Caco-2 (cell line): ENCODE results near the gene ACOT12. TPM values are rescaled to one million over a fixed set of nuclear protein-coding genes. Genes with fewer than 3 reads are reported as not detected.

Experiments used
- Bru-seq: library from RNA; stranded (reverse); fragments of 400-500 nt; gene quantifications from one replicate; lab custom pipeline; 2021; lab: Mats Ljungman, UMichigan
- BruChase-seq, 2 experiments: library from RNA; stranded (reverse); fragments of 400-500 nt; gene quantifications; one replicate each; lab custom pipeline; 2021; lab: Mats Ljungman, UMichigan
- BruUV-seq: library from RNA; stranded (reverse); fragments of 400-500 nt; replicated peaks from 2 replicates; lab custom pipeline; 2021; lab: Mats Ljungman, UMichigan
- CTCF ChIA-PET: fragments of 300-600 bp; sonication (Branson Sonifier 250); formaldehyde crosslinking; loops from one replicate; lab custom pipeline; 2022; ENCODE audit warnings: antibody characterized with exemption; lab: Charles Lee
- POLR2A ChIA-PET: fragments of 300-600 bp; sonication (Branson Sonifier 250); formaldehyde crosslinking; loops from one replicate; lab custom pipeline; 2022; ENCODE audit warnings: antibody characterized with exemption; lab: Charles Lee
- DNase-seq, 2 experiments: peaks; one replicate each; pipeline versions ENCODE4 v3.0.0 to v3.0.0-alpha.2; 2020 to 2022
- H3K27me3 ChIP-seq: replicated peaks from 2 replicates; pipeline ENCODE4 v1.6.0; 2011; ENCODE audit warnings: low read length; ENCODE audit not compliant: control insufficient read depth, insufficient read depth
- H3K36me3 ChIP-seq: 2 replicates; pipeline ENCODE4 v1.5.1; 2011; ENCODE audit warnings: low read length; ENCODE audit not compliant: control insufficient read depth, insufficient read depth
- H3K4me1 ChIP-seq: fragments of 250-450 bp; sonication (Bioruptor Pico); 2 replicates; pipeline ENCODE4 v1.5.1; 2020; ENCODE audit warnings: mild to moderate bottlenecking
- H3K4me3 ChIP-seq: 2 replicates; pipeline ENCODE4 v1.5.1; 2011; ENCODE audit warnings: low read depth, mild to moderate bottlenecking, control low read depth, low read length
- H3K9me3 ChIP-seq: fragments of 250-450 bp; sonication (Bioruptor Pico); 2 replicates; pipeline ENCODE4 v1.5.1; 2020; ENCODE audit warnings: mild to moderate bottlenecking, moderate library complexity
- H3K27ac Mint-ChIP-seq: one replicate; pipeline ENCODE4 v1.8.0; 2022; ENCODE audit warnings: mixed read lengths; ENCODE audit not compliant: unreplicated experiment
- H3K27me3 Mint-ChIP-seq: one replicate; pipeline ENCODE4 v1.8.0; 2022; ENCODE audit warnings: mixed read lengths; ENCODE audit not compliant: insufficient read depth, unreplicated experiment
- H3K36me3 Mint-ChIP-seq: one replicate; pipeline ENCODE4 v1.8.0; 2022; ENCODE audit warnings: mild to moderate bottlenecking, mixed read lengths; ENCODE audit not compliant: insufficient read depth, unreplicated experiment
- H3K4me1 Mint-ChIP-seq: one replicate; pipeline ENCODE4 v1.8.0; 2022; ENCODE audit warnings: low read depth, mixed read lengths; ENCODE audit not compliant: unreplicated experiment
- H3K4me3 Mint-ChIP-seq: one replicate; pipeline ENCODE4 v1.8.0; 2022; ENCODE audit warnings: mild to moderate bottlenecking, moderate library complexity, mixed read lengths; ENCODE audit not compliant: unreplicated experiment
- H3K9me3 Mint-ChIP-seq: one replicate; pipeline ENCODE4 v1.8.0; 2022; ENCODE audit warnings: mixed read lengths; ENCODE audit not compliant: unreplicated experiment
- intact Hi-C: fragments of 100-400 bp; cut with micrococcal nuclease; formaldehyde crosslinking; loops from one replicate; pipeline ENCODE4 v1.10.0; 2022; ENCODE audit not compliant: unreplicated experiment
- long read RNA-seq: library from polyadenylated mRNA; stranded (forward); transcript quantifications from one replicate; pipeline ENCODE4 v2.0.0, GENCODE V29; 2022
- total RNA-seq: library from RNA; stranded (reverse); gene quantifications from 2 replicates; pipeline ENCODE4 v1.2.3, GENCODE V29; 2022
- TF ChIP-seq, protein P1 (sequence below), 2 experiments: fragments of 200-600 bp in 1 of 2; IDR thresholded peaks; 1 replicate in 1 of 2; 2 replicates in 1 of 2; pipeline versions ENCODE4 v1.5.1 to v1.8.0; 2011 to 2022; ENCODE audit warnings: antibody characterized with exemption in 1 of 2, control low read depth in 1 of 2, inconsistent platforms in 1 of 2, low read depth in 1 of 2, low read length in 1 of 2, mild to moderate bottlenecking in 1 of 2, moderate library complexity in 1 of 2; ENCODE audit not compliant: insufficient read depth in 1 of 2, severe bottlenecking in 1 of 2, unreplicated experiment in 1 of 2

ACOT12 gene
- total RNA-seq, result 1.4 TPM in 2 replicates
- Bru-seq, nascent RNA, result percentile 48 among the genes with signal in this experiment
- percentile 48 among the genes with signal in this experiment for BruChase-seq, experiment 1, labeled RNA remaining after a 2-hour chase
- percentile 43 among the genes with signal in this experiment for BruChase-seq, experiment 2, labeled RNA remaining after a 6-hour chase
- long read RNA-seq, partial matches to known transcripts, result 0 of 5 reads
- long read RNA-seq, other reads (novel, unspliced or antisense), result 5 of 5 reads

- ChIA-PET POLR2A (no interaction called here), CTCF (no interaction called here)
- H3K36me3 ChIP-seq, result no peaks in the 10 kb centered on the region
- BruUV-seq, result no TSS peak
- no peak within 1 kb of the TSS for H3K4me3 ChIP-seq
- no peaks in the 10 kb centered on the region for H3K27me3 ChIP-seq
- intact Hi-C loops, result no loop called here
- Mint-ChIP-seq H3K27me3 (no peaks in the 10 kb centered on the region), H3K4me3 (no peak within 1 kb of the TSS), H3K36me3 (no peaks in the 10 kb centered on the region), H3K9me3 (peaks cover 4% of the 10 kb centered on the region), H3K4me1 (peaks cover 2% of the 10 kb centered on the region), H3K27ac (no peak within 1 kb of the TSS)
- 0 out of 2 replicates have a peak, but pooled peaks cover 3% of the 10 kb centered on the region for H3K9me3 ChIP-seq
- H3K4me1 ChIP-seq, result no peaks in the 10 kb centered on the region
- DNase-seq, result no peak
- TF ChIP-seq, protein P1, sequence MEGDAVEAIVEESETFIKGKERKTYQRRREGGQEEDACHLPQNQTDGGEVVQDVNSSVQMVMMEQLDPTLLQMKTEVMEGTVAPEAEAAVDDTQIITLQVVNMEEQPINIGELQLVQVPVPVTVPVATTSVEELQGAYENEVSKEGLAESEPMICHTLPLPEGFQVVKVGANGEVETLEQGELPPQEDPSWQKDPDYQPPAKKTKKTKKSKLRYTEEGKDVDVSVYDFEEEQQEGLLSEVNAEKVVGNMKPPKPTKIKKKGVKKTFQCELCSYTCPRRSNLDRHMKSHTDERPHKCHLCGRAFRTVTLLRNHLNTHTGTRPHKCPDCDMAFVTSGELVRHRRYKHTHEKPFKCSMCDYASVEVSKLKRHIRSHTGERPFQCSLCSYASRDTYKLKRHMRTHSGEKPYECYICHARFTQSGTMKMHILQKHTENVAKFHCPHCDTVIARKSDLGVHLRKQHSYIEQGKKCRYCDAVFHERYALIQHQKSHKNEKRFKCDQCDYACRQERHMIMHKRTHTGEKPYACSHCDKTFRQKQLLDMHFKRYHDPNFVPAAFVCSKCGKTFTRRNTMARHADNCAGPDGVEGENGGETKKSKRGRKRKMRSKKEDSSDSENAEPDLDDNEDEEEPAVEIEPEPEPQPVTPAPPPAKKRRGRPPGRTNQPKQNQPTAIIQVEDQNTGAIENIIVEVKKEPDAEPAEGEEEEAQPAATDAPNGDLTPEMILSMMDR (IDR thresholded peaks at IDR 0.05; ENCODE audit: insufficient read depth in 1 of 2, low read depth in 1 of 2, low read length in 1 of 2, severe bottlenecking in 1 of 2, unreplicated experiment in 1 of 2), result no peak
Observed at GRCh38 chr5:81393783-81394718, at the start of gene ACOT12. ACOT12 (minus strand) TSS chr5:81394134; CDS start chr5:81394114, 20 bp downstream.

DNA sequence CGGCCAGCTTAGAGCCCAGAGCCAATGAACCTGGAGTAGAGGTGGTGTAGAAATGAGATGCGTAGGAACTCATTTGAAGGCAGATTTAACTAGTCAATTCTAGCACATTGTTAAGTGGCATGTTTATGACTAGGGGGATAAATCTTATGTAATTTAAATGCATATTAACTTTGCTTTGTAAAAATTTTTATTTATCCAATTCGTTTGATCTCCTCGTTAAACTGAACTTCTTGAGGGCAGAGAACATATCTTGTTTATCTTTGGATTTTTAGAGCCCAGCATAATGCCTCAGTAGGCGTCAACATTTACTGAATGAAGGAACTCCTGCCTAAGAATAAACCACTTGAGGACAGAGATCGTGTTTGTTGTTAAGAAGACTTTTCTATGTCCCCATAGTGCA lies 41.1 kb upstream of the ACOT12 start:
- CTCF ChIA-PET, result no interaction called here
- TF ChIP-seq, protein P1 (IDR thresholded peaks at IDR 0.05; ENCODE audit: insufficient read depth in 1 of 2, low read depth in 1 of 2, low read length in 1 of 2, severe bottlenecking in 1 of 2, unreplicated experiment in 1 of 2), result no peak
- peak; percentile 49 to 54 for DNase-seq
- H3K4me1 ChIP-seq, result no peaks in the 10 kb centered on the region; the same call in 1 of the 2 replicates
- H3K27ac Mint-ChIP-seq, result no peak overlapping the region
- no peak overlapping the region for H3K4me3 ChIP-seq
- BruUV-seq, result no TSS peak
- H3K4me3 Mint-ChIP-seq, result no peak overlapping the region
- H3K36me3 Mint-ChIP-seq, result no peaks in the 10 kb centered on the region
- H3K9me3 ChIP-seq, result no peaks in the 10 kb centered on the region
- H3K9me3 Mint-ChIP-seq, result no peaks in the 10 kb centered on the region
- intact Hi-C loops, result no loop called here
- POLR2A ChIA-PET, result no interaction called here
- H3K27me3 ChIP-seq, result no peaks in the 10 kb centered on the region
- no peaks in the 10 kb centered on the region for H3K27me3 Mint-ChIP-seq
- H3K36me3 ChIP-seq, result no peaks in the 10 kb centered on the region
- peaks cover 14% of the 10 kb centered on the region for H3K4me1 Mint-ChIP-seq

DNA sequence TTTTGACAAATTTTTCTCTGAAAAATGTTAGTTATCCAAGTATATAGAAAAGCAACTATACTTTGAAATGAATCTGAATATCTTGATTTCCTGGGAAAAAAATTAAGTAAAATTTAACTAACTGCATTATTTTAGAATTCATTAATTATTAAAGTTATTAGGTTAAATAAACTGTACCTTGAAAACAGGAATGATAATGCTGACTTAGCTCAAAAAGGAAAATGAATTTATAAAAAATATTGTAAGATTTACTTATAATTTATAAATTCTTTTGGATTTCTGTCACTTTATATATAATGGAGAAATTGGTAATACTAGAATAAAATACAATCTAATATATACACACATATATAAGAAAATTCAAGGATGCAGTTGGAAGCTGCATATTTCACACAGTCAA lies 36.1 kb upstream of the ACOT12 start:
- peaks cover 18% of the 10 kb centered on the region for H3K4me1 Mint-ChIP-seq
- no peak for DNase-seq
- TF ChIP-seq, protein P1 (IDR thresholded peaks at IDR 0.05; ENCODE audit: insufficient read depth in 1 of 2, low read depth in 1 of 2, low read length in 1 of 2, severe bottlenecking in 1 of 2, unreplicated experiment in 1 of 2), result no peak
- H3K9me3 Mint-ChIP-seq, result no peaks in the 10 kb centered on the region
- no peaks in the 10 kb centered on the region for H3K27me3 ChIP-seq
- intact Hi-C loops, result loop anchor here (5.0 kb wide), 3 partner anchors 322 to 737 kb away; partner anchors contain the start of gene SSBP2
- CTCF ChIA-PET, result no interaction called here
- H3K9me3 ChIP-seq, result no peaks in the 10 kb centered on the region
- POLR2A ChIA-PET, result no interaction called here
- H3K36me3 ChIP-seq, result no peaks in the 10 kb centered on the region
- no peaks in the 10 kb centered on the region for H3K27me3 Mint-ChIP-seq
- no peak overlapping the region for H3K4me3 Mint-ChIP-seq
- H3K27ac Mint-ChIP-seq, result no peak overlapping the region
- no peak overlapping the region for H3K4me3 ChIP-seq
- no TSS peak for BruUV-seq
- no peaks in the 10 kb centered on the region for H3K36me3 Mint-ChIP-seq
- peaks cover 19% of the 10 kb centered on the region for H3K4me1 ChIP-seq
